Measurements from ENCODE around the gene PHKB. TPM values are rescaled to one million over a fixed set of nuclear protein-coding genes. Genes with fewer than 3 reads are reported as not detected.
"Not testable (repeated sequence)": the region's sequence is repeated elsewhere in the genome, so short reads cannot be mapped to it uniquely, and the experiment has no call there.

Gene PHKB
- total RNA-seq, 1 experiment from 2014 or later, result 38.8 TPM

- H3K14ac ChIP-seq (ENCODE audit: insufficient read depth, low read length), result no peak overlapping the region
- no peak for DNase-seq
- H3K4me2 ChIP-seq (ENCODE audit: insufficient read depth, insufficient read length, low read length), result no peak overlapping the region
Measured at GRCh38 chr16:47676635-47677177, 215.6 kb downstream of the PHKB start.

GRCh38 chr16:47681571-47681970 lies 220.4 kb downstream of the PHKB start:
- not testable (repeated sequence) for H3K27ac Mint-ChIP-seq; H3K18ac ChIP-seq (ENCODE audit: insufficient read length, low read depth, low read length); H3K79me2 ChIP-seq (ENCODE audit: insufficient read depth, low read length); H3K27ac ChIP-seq (ENCODE audit: insufficient read length, low read depth, low read length); H3K27me3 Mint-ChIP-seq (ENCODE audit: low read depth); H3K9ac ChIP-seq (ENCODE audit: extremely low read depth, insufficient read length, low read length); H3K4me3 Mint-ChIP-seq; H3K56ac ChIP-seq (ENCODE audit: insufficient read length, low read depth, low read length); H2BK5ac ChIP-seq (ENCODE audit: insufficient read length, low read length); H3K23me2 ChIP-seq (ENCODE audit: insufficient read length, low read depth, low read length, poor library complexity, severe bottlenecking); H3K4me1 Mint-ChIP-seq; H3T11ph ChIP-seq (ENCODE audit: low read length); H3K79me1 ChIP-seq (ENCODE audit: insufficient read depth, low read depth, low read length, poor library complexity, severe bottlenecking); H4K8ac ChIP-seq (replicated peaks; ENCODE audit: insufficient read length, low read depth, low read length); H4K91ac ChIP-seq (ENCODE audit: insufficient read length, low read depth, low read length); H3K4me2 ChIP-seq (ENCODE audit: insufficient read depth, insufficient read length, low read length); H2BK15ac ChIP-seq (ENCODE audit: low read depth, low read length); DNase-seq; H4K20me1 ChIP-seq (ENCODE audit: control insufficient read depth, insufficient read depth, insufficient read length); H3K9me3 ChIP-seq (ENCODE audit: control insufficient read depth, low read depth, low read length); H2BK12ac ChIP-seq (ENCODE audit: insufficient read length, low read depth, low read length); H2AFZ ChIP-seq (ENCODE audit: low read length); H3K14ac ChIP-seq (ENCODE audit: insufficient read depth, low read length); H3K4me1 ChIP-seq (ENCODE audit: insufficient read depth, low read length); H2AK5ac ChIP-seq (ENCODE audit: insufficient read length, low read length); H2BK120ac ChIP-seq (ENCODE audit: low read depth, low read length, poor library complexity, severe bottlenecking); H3K23ac ChIP-seq (ENCODE audit: insufficient read length, low read depth, low read length); H3K4ac ChIP-seq (ENCODE audit: low read depth, low read length); H4K5ac ChIP-seq (ENCODE audit: insufficient read length, low read depth, low read length); H3K27me3 ChIP-seq (ENCODE audit: insufficient read depth, low read length); H2BK20ac ChIP-seq (ENCODE audit: low read depth, low read length, poor library complexity, severe bottlenecking)
- WGBS (ENCODE audit: extremely low coverage, insufficient read length, low lambda C conversion rate), result no CpG with 5 or more reads among the region's 3 CpGs
- Mint-ChIP-seq H3K9me3 (peaks cover 32 to 37% of the 10 kb centered on the region in 2 experiments), H3K36me3 (ENCODE audit: insufficient read depth in 1 of 3, low read depth in 3 of 3) (peaks cover 30 to 58% (median 49%) of the 10 kb centered on the region in 3 experiments)

More at GRCh38 chr16:47676635-47677177, 215.6 kb downstream of the PHKB start:
- Histone ChIP-seq H3K4ac (ENCODE audit: low read depth, low read length) (no peak overlapping the region), H4K20me1 (ENCODE audit: control insufficient read depth, insufficient read depth, insufficient read length) (no peaks in the 10 kb centered on the region), H3K18ac (ENCODE audit: insufficient read length, low read depth, low read length) (no peak overlapping the region), H3K23me2 (ENCODE audit: insufficient read length, low read depth, low read length, poor library complexity, severe bottlenecking) (no peaks in the 10 kb centered on the region), H2AK5ac (ENCODE audit: insufficient read length, low read length) (no peak overlapping the region), H3K27ac (ENCODE audit: insufficient read length, low read depth, low read length) (no peak overlapping the region), H3K56ac (ENCODE audit: insufficient read length, low read depth, low read length) (no peak overlapping the region), H4K8ac (replicated peaks; ENCODE audit: insufficient read length, low read depth, low read length) (no peak overlapping the region), H3T11ph (ENCODE audit: low read length) (no peak overlapping the region), H3K9me3 (ENCODE audit: control insufficient read depth, low read depth, low read length) (no peaks in the 10 kb centered on the region), H2BK5ac (ENCODE audit: insufficient read length, low read length) (no peak overlapping the region), H3K23ac (ENCODE audit: insufficient read length, low read depth, low read length) (no peak overlapping the region), H3K4me1 (ENCODE audit: insufficient read depth, low read length) (no peaks in the 10 kb centered on the region), H2BK20ac (ENCODE audit: low read depth, low read length, poor library complexity, severe bottlenecking) (no peak overlapping the region), H4K91ac (ENCODE audit: insufficient read length, low read depth, low read length) (no peak overlapping the region), H2BK120ac (ENCODE audit: low read depth, low read length, poor library complexity, severe bottlenecking) (no peak overlapping the region), H4K5ac (ENCODE audit: insufficient read length, low read depth, low read length) (no peak overlapping the region), H3K9ac (ENCODE audit: extremely low read depth, insufficient read length, low read length) (no peak overlapping the region), H3K27me3 (ENCODE audit: insufficient read depth, low read length) (no peaks in the 10 kb centered on the region), H2AFZ (ENCODE audit: low read length) (no peak overlapping the region), H3K79me2 (ENCODE audit: insufficient read depth, low read length) (no peaks in the 10 kb centered on the region), H2BK15ac (ENCODE audit: low read depth, low read length) (no peak overlapping the region), H3K79me1 (ENCODE audit: insufficient read depth, low read depth, low read length, poor library complexity, severe bottlenecking) (no peaks in the 10 kb centered on the region), H2BK12ac (ENCODE audit: insufficient read length, low read depth, low read length) (no peak overlapping the region)
- Mint-ChIP-seq H3K36me3 (ENCODE audit: insufficient read depth in 1 of 3, low read depth in 3 of 3) (peaks cover 15 to 31% (median 18%) of the 10 kb centered on the region in 3 experiments; a peak in 6 of 7 replicates), H3K4me1 (no peaks in the 10 kb centered on the region), H3K27ac (no peak overlapping the region), H3K27me3 (ENCODE audit: low read depth) (no peaks in the 10 kb centered on the region), H3K9me3 (peaks cover 6 to 8% of the 10 kb centered on the region in 2 experiments), H3K4me3 (no peak overlapping the region)
- TF ChIP-seq CTCF (conservative IDR thresholded peaks at IDR 0.05), result no peak
- WGBS (ENCODE audit: extremely low coverage, insufficient read length, low lambda C conversion rate), result no CpG with 5 or more reads among the region's 4 CpGs
